AG04450 (cell line): ENCODE measurements around the gene STX2. TPM values are rescaled to one million over a fixed set of nuclear protein-coding genes. Genes with fewer than 3 reads are reported as not detected.

ENCODE experiments used
- CTCF ChIA-PET: fragments of 300-600, 350-600 bp; formaldehyde crosslinking; extraction: SDS; loops from one replicate; lab custom pipeline; 2022; ENCODE audit warnings: antibody characterized with exemption, inconsistent platforms; lab: Charles Lee
- POLR2A ChIA-PET: fragments of 350-600 bp; formaldehyde crosslinking; extraction: SDS; loops from one replicate; lab custom pipeline; 2021; ENCODE audit warnings: antibody characterized with exemption, inconsistent platforms; lab: Yijun Ruan, JAX
- DNase-seq: peaks from one replicate; pipeline ENCODE4 v3.0.0-alpha.2; 2011; ENCODE audit warnings: low read depth, low spot score
- H3K27ac ChIP-seq: one replicate; pipeline ENCODE4 v1.5.1; 2012; ENCODE audit warnings: low read depth, low read length, control low read depth
- H3K27me3 ChIP-seq: one replicate; pipeline ENCODE4 v1.6.0; 2012; ENCODE audit warnings: low read length; ENCODE audit not compliant: control insufficient read depth, insufficient read depth
- H3K4me3 ChIP-seq: 2 replicates; pipeline ENCODE4 v1.5.1; 2011; ENCODE audit warnings: mild to moderate bottlenecking, low read depth, low read length, control low read depth
- H3K9me3 ChIP-seq: 2 replicates; pipeline ENCODE4 v1.5.1; 2012; ENCODE audit warnings: low read length; ENCODE audit not compliant: control insufficient read depth, insufficient read depth
- CTCF ChIP-seq: IDR thresholded peaks from 2 replicates; pipeline ENCODE4 v1.5.1; 2011; ENCODE audit warnings: low read depth, low read length, control low read depth, inconsistent platforms
- polyA plus RNA-seq: library from polyadenylated mRNA; depleted of rRNA; stranded (reverse); fragments of >200 nt; gene quantifications from 2 replicates; pipeline ENCODE4 v1.2.3, GENCODE V29; 2011

Gene STX2
- polyA plus RNA-seq, 1 experiment: 42.8 TPM

GRCh38 chr12:130816097-130816496 is 23.0 kb downstream of the STX2 start:
- H3K4me3 ChIP-seq: no peak overlapping the region
- H3K27ac ChIP-seq: no peak overlapping the region
- DNase-seq: no peak
- ChIA-PET CTCF (interaction anchor here (2.6 kb wide), 1 partner anchor 10 kb away, joined by 18 read pairs; no protein-coding TSS in a partner anchor), POLR2A (no interaction called here)
- H3K27me3 ChIP-seq: no peaks in the 10 kb centered on the region
- TF ChIP-seq CTCF: no peak
- no peaks in the 10 kb centered on the region for H3K9me3 ChIP-seq

DNA sequence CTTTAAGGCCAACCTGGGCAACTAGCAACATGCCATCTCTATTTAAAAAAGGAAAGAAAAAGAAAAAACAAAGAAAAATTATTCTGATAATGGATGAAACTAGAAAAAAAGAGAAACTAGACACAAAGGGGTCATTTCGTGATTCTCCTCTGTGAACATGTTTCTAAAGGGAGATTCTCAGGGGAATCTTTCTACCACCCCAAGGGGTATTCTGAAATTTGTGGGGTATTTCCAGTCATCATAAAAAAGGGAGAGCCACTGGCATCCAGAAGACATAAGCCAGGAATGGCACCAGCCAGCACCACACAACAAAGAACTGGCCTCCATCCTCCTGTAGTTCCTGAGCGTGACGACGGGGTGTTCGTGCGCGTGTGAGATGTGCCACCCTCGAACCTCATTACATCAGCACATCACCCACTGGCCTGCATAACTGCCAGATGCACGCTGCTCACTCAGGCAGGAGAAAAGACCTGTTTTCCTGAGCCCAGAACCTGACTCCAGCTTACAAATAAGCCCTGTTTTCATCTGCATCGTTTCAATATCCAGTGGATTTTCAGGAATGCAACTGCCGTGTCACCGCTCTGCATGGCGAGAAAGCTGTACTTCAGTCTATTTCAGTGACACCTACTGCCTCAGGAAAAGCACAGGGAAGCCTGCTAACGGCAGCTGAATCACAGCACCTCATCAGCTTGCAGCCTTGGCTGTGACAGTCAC is 23.9 kb downstream of the STX2 start:
- CTCF ChIA-PET: no interaction called here
- POLR2A ChIA-PET: no interaction called here
- no peak for DNase-seq
- Histone ChIP-seq H3K27ac (no peak overlapping the region), H3K4me3 (no peak overlapping the region), H3K27me3 (no peaks in the 10 kb centered on the region), H3K9me3 (no peaks in the 10 kb centered on the region)
- TF ChIP-seq CTCF: no peak

- no peak for TF ChIP-seq CTCF
- Histone ChIP-seq H3K27me3 (no peaks in the 10 kb centered on the region), H3K27ac (no peak overlapping the region), H3K9me3 (no peaks in the 10 kb centered on the region), H3K4me3 (no peak overlapping the region)
- POLR2A ChIA-PET: no interaction called here
- DNase-seq: no peak
- CTCF ChIA-PET: interaction anchor here (0.6 to 1.0 kb wide), 2 partner anchors 10 to 1188 kb away, joined by 3 to 4 read pairs; no protein-coding TSS in a partner anchor
Measured at GRCh38 chr12:130813949-130814348, 25.1 kb downstream of the STX2 start.

DNA sequence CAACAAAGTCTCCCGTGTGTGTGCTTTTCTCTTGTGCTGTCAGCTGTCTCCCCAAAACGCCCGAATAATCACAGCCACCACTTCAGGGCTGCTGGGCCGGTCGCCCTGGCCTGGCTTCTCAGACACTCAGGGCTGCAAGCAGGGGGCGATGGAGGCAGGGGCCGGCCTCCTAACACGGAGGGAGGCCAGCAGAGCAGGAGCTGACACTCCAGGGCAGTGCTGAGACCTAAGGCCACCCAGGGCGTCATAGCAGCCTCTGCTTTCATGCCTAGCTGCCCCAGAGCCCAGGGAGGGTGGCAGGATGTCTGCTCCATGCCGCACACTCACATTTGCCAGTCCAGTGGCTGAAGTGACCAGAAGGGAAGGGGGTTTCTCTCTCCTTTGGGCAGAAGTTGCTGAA is 25.6 kb downstream of the STX2 start:
- no peak for DNase-seq
- no peak overlapping the region for H3K27ac ChIP-seq
- no peaks in the 10 kb centered on the region for H3K9me3 ChIP-seq
- CTCF ChIA-PET: interaction anchor here (1.0 kb wide), 2 partner anchors 11 to 65 kb away, joined by 3 read pairs; no protein-coding TSS in a partner anchor
- POLR2A ChIA-PET: no interaction called here
- no peak overlapping the region for H3K4me3 ChIP-seq
- TF ChIP-seq CTCF: no peak
- no peaks in the 10 kb centered on the region for H3K27me3 ChIP-seq

DNA sequence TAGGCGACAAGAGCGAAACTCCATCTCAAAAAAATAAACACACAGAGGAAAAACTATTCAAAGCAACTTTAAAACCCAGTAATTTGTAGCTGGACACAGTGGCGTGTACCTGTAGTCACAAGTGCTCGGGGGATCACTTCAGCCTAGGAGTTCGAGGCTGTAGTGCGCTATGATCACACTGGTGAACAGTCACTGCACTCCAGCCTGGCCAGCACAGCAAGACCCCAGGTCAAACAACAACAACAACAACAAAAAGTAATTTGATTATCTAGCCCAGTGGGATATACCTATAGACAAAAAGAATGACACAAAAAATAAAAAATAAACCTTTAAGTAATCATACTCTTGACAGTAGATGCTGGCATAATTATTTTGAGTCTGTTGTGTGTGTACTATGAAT is 29.3 kb downstream of the STX2 start:
- no peaks in the 10 kb centered on the region for H3K27me3 ChIP-seq
- ChIA-PET POLR2A (no interaction called here), CTCF (no interaction called here)

More for the DNA sequence above, 29.3 kb downstream of the STX2 start:
- Histone ChIP-seq H3K9me3 (no peaks in the 10 kb centered on the region; the same call in 1 of the 2 replicates), H3K27ac (no peak overlapping the region), H3K4me3 (no peak overlapping the region)
- no peak for DNase-seq
- no peak for TF ChIP-seq CTCF
